Transverse colon (tissue), 3 donors: ENCODE results near the gene RPL9.

ENCODE experiments used
- CTCF ChIP-seq, 5 experiments: fragments of 200-600 bp in 3 of 5; fragments of 450-650 bp in 2 of 5; sonication (generic) in 3 of 5; IDR thresholded peaks; 1 replicate in 2 of 5; 2 replicates in 3 of 5; pipeline ENCODE4 v1.5.1; 2016 to 2017; ENCODE audit warnings: antibody characterized with exemption in 5 of 5, inconsistent platforms in 3 of 5, mild to moderate bottlenecking in 2 of 5, moderate library complexity in 1 of 5
- EP300 ChIP-seq: sonication (generic); formaldehyde crosslinking; IDR thresholded peaks from one replicate; pipeline ENCODE4 v1.6.1; 2017; ENCODE audit warnings: antibody characterized with exemption, low read depth
- POLR2A ChIP-seq: fragments of 450-650 bp; IDR thresholded peaks from one replicate; pipeline ENCODE4 v1.6.1; 2016; ENCODE audit warnings: antibody characterized with exemption, mild to moderate bottlenecking, moderate library complexity

- TF ChIP-seq POLR2A (no peak), CTCF (IDR thresholded peaks at IDR 0.05) (no peak), EP300 (no peak)
Observed at GRCh38 chr4:39494354-39494753, 35.6 kb upstream of the RPL9 start.
